Measurements from ENCODE around the gene MLLT3.

GRCh38 chr9:20343325-20343724, 279.0 kb downstream of the MLLT3 start:
- no peak for TF ChIP-seq CTCF (IDR thresholded peaks at IDR 0.05)
- no peak for TF ChIP-seq POLR2A (IDR thresholded peaks at IDR 0.05)

Data from uterus (tissue), 2 donors.